ENCODE results near the gene ENTPD2. TPM values are rescaled to one million over a fixed set of nuclear protein-coding genes. Genes with fewer than 3 reads are reported as not detected.
A peak's percentile ranks its signal among the peaks of the same experiment; 100 is the strongest.

Gene ENTPD2
- total and polyA plus RNA-seq, 2 donors (not counting 3 experiments of a cell fraction or from before 2014, with no cell fraction given), result not detected

- POLR2A ChIA-PET, result no interaction called here
Observed at GRCh38 chr9:137028263-137029057, 25.4 kb downstream of the ENTPD2 start.

More at GRCh38 chr9:137028263-137029057, 25.4 kb downstream of the ENTPD2 start:
- Histone ChIP-seq H3K9ac (replicated peaks; ENCODE audit: extremely low read depth, insufficient read depth, low read length) (no peak overlapping the region), H3K4me3 (replicated peaks in 1 of 3; ENCODE audit: insufficient read depth in 1 of 3, low read depth in 1 of 3, low read length in 3 of 3) (peak overlapping the region; percentile 24 to 43 (median 34)), H3K4me1 (ENCODE audit: control insufficient read depth, extremely low read depth, insufficient read depth, low read length) (peaks cover 12% of the 10 kb centered on the region), H3K4me2 (ENCODE audit: insufficient read depth, low read length) (peak overlapping the region; percentile 76), H4K20me1 (replicated peaks; ENCODE audit: control insufficient read depth, extremely low read depth, insufficient read depth, low read length) (no peaks in the 10 kb centered on the region), H3K27ac (ENCODE audit: insufficient read depth, low read depth, low read length) (no peak overlapping the region), H3K27me3 (ENCODE audit: control insufficient read depth in 2 of 2, insufficient read depth in 2 of 2, low read length in 2 of 2) (no peaks in the 10 kb centered on the region), H3K79me2 (ENCODE audit: control insufficient read depth, insufficient read depth, low read length) (no peaks in the 10 kb centered on the region), H2AFZ (ENCODE audit: low read depth, low read length) (peak overlapping the region; percentile 72), H3K36me3 (ENCODE audit: control insufficient read depth in 2 of 2, extremely low read depth in 1 of 2, insufficient read depth in 2 of 2, low read length in 2 of 2) (no peaks in the 10 kb centered on the region), H3K9me3 (replicated peaks; ENCODE audit: control insufficient read depth, insufficient read depth, low read length) (no peaks in the 10 kb centered on the region), H3K9me1 (replicated peaks; ENCODE audit: control insufficient read depth, extremely low read depth, insufficient read depth, low read length) (no peaks in the 10 kb centered on the region)
- FAIRE-seq (no peak), DNase-seq (ENCODE audit: low read depth, low spot score) (peak; percentile 19)
- intact Hi-C loops (cut with micrococcal nuclease), result loop anchor here (1.0 to 2.0 kb wide), 4 partner anchors 16 to 58 kb away; partner anchors contain the start of gene MAN1B1
- BruUV-seq (replicated peaks), result no TSS peak
- dilution Hi-C loops (cut with MboI; ENCODE audit: extremely low pct_ligation_motif_present, low sequenced_read_pairs), result no loop called here
- no peak for TF ChIP-seq JUN (IDR thresholded peaks at IDR 0.05; ENCODE audit: borderline replicate concordance, insufficient read depth, insufficient read length, low read depth)
- TF ChIP-seq, protein P1, sequence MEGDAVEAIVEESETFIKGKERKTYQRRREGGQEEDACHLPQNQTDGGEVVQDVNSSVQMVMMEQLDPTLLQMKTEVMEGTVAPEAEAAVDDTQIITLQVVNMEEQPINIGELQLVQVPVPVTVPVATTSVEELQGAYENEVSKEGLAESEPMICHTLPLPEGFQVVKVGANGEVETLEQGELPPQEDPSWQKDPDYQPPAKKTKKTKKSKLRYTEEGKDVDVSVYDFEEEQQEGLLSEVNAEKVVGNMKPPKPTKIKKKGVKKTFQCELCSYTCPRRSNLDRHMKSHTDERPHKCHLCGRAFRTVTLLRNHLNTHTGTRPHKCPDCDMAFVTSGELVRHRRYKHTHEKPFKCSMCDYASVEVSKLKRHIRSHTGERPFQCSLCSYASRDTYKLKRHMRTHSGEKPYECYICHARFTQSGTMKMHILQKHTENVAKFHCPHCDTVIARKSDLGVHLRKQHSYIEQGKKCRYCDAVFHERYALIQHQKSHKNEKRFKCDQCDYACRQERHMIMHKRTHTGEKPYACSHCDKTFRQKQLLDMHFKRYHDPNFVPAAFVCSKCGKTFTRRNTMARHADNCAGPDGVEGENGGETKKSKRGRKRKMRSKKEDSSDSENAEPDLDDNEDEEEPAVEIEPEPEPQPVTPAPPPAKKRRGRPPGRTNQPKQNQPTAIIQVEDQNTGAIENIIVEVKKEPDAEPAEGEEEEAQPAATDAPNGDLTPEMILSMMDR (IDR thresholded peaks at IDR 0.05; ENCODE audit: extremely low read depth in 1 of 2, insufficient read depth in 1 of 2, low read depth in 1 of 2, low read length in 2 of 2), result peak in 1 of 2 donors; percentile 60
- CTCF ChIA-PET, result interaction anchor here (0.7 to 4.5 kb wide), 52 partner anchors 8 to 270 kb away, joined by 3 to 34 read pairs (median 6); partner anchors contain the start of genes ANAPC2, CLIC3, FBXW5 and NPDC1
